HG03060 (cell line): ENCODE data around the gene EMCN.

Experiments
- ATAC-seq: cut with Tn5 transposase; IDR thresholded peaks from one replicate; pipeline ENCODE4 v1.9.1; 2021; ENCODE audit warnings: low read depth, moderate number of reproducible peaks; ENCODE audit not compliant: unreplicated experiment

EMCN gene

GRCh38 chr4:100493756-100494155 lies 24.1 kb downstream of the EMCN start:
- ATAC-seq, result no peak

- no peak for ATAC-seq
These were observed 25.7 kb downstream of the EMCN start for GRCh38 chr4:100492129-100492528.

GRCh38 chr4:100489305-100489704 lies 28.5 kb downstream of the EMCN start:
- no peak for ATAC-seq

- ATAC-seq, result no peak
These were observed 31.3 kb downstream of the EMCN start for GRCh38 chr4:100486496-100486895.

- ATAC-seq, result no peak
These were observed 34.0 kb downstream of the EMCN start for GRCh38 chr4:100483796-100484195.

- no peak for ATAC-seq
These were observed 37.9 kb downstream of the EMCN start for GRCh38 chr4:100479971-100480370.

GRCh38 chr4:100469555-100469954 lies 48.3 kb downstream of the EMCN start:
- ATAC-seq, result no peak

- ATAC-seq, result no peak
These were observed 51.3 kb downstream of the EMCN start for GRCh38 chr4:100466501-100466900.

GRCh38 chr4:100461807-100462605 lies 55.8 kb downstream of the EMCN start:
- no peak for ATAC-seq

GRCh38 chr4:100450449-100450848 lies 67.4 kb downstream of the EMCN start:
- ATAC-seq, result no peak

GRCh38 chr4:100431416-100431815 lies 86.4 kb downstream of the EMCN start:
- no peak for ATAC-seq

GRCh38 chr4:100430451-100430850 lies 87.4 kb downstream of the EMCN start:
- ATAC-seq, result no peak

GRCh38 chr4:100429616-100430015 lies 88.2 kb downstream of the EMCN start:
- no peak for ATAC-seq

GRCh38 chr4:100428051-100428450 lies 89.8 kb downstream of the EMCN start:
- no peak for ATAC-seq

GRCh38 chr4:100424376-100424775 lies 93.4 kb downstream of the EMCN start:
- no peak for ATAC-seq

GRCh38 chr4:100422894-100423293 lies 94.9 kb downstream of the EMCN start:
- no peak for ATAC-seq

GRCh38 chr4:100421361-100421978 lies 96.4 kb downstream of the EMCN start:
- no peak for ATAC-seq

- ATAC-seq, result no peak
These were observed 97.3 kb downstream of the EMCN start for GRCh38 chr4:100420571-100420970.

- no peak for ATAC-seq
These were observed 100.3 kb downstream of the EMCN start for GRCh38 chr4:100417565-100417964.

- ATAC-seq, result no peak
These were observed 103.6 kb downstream of the EMCN start for GRCh38 chr4:100414016-100414790.

- ATAC-seq, result no peak
These were observed 126.0 kb downstream of the EMCN start for GRCh38 chr4:100391863-100392262.
